ENCODE data around the gene RGSL1. TPM values are rescaled to one million over a fixed set of nuclear protein-coding genes. Genes with fewer than 3 reads are reported as not detected.

The RGSL1 gene
- not detected in 2 replicates for total RNA-seq

DNA sequence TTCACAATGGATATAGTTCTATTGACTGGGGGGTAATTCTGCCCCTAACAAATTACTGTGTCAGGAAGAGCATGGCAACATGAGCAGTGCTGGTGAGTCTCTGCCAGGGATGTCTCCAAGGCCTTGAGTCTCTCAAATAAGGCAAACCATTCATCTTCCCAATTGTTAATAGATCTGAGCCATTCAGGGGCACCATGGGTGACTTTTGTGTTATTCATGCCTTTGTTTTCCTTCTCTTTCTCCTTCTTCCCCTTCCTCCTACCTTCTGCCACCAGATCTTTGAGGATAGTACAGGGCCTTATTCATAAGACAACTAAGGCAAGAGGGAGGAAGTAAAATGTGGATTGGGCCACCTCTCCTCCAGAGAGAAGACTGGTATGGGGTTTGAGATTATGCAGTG, at the start of gene RGSL1:
Gene RGSL1 (plus strand): TSS at position 60 of the 400 bp plus-strand sequence. CDS start 20 bp downstream, at position 80.

DNA sequence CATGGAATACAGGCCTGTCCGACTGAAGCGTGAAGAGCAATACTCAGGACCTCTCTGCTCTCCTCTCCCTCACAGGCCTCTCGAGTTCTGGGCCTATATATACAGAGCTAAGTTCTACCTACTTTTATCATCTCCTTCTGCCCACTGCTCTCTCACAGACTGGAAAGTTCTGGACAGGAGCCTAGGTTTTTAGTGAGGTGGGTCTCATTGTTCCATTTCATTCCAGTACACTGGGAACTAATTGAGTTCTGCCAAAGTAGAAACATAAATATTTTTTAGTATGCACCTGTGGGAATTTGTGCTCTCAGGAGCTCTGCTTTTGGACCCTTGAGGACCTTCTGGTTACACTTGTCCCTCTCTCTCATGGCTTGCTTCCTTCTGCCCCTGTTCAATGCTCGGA, 49.4 kb upstream of the RGSL1 start, which contains the start of gene TEDDM1:
Gene TEDDM1 (minus strand): TSS at position 101 of the 400 bp plus-strand sequence. CDS start 182 bp downstream, outside the sequence.

DNA sequence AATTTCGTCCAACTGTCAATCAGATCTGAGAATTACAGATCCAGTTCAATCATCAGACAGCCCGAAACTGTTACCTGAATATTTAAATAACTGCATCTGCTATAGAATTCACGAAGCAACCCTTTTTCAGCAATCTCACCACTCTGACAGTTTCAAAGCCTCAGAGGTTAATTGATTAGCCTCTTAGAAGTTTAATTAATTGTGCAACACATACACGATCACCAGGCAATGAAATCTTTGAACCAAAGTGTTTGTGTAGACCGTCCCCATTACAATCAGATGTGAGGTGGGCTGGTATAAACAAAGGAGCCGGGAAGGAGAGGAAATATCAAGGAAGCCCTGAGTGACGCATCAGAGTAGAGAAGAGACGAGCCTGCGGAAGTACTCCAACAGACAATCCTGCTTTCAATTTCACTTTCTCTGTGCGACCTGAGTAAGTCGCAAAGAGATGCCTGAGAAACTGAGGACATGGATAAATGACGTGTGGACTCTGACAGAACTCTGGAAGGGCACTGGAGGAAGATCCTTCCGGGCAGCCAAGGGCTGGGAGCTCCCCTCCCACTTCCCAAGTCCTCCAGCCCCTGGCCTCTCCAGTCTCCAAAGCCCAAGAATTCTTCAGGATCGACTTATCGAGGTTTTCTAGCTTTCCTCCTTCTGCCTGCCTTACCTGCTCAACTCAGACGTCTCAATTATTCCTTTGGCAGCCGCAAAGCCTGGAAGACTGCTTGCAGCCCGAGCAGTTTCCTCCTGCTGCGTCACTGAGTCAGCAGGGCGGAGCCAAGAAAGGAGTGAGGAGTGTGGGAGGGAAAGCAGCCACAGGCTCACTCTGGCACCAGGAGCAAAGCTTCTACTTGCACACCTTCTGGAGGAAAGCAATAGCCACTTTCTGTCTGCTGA, 138.8 kb downstream of the RGSL1 start, which contains the start of gene RNASEL:
Gene RNASEL (minus strand): TSS at position 757 of the 897 bp plus-strand sequence. CDS start 2,450 bp downstream, outside the sequence.

DNA sequence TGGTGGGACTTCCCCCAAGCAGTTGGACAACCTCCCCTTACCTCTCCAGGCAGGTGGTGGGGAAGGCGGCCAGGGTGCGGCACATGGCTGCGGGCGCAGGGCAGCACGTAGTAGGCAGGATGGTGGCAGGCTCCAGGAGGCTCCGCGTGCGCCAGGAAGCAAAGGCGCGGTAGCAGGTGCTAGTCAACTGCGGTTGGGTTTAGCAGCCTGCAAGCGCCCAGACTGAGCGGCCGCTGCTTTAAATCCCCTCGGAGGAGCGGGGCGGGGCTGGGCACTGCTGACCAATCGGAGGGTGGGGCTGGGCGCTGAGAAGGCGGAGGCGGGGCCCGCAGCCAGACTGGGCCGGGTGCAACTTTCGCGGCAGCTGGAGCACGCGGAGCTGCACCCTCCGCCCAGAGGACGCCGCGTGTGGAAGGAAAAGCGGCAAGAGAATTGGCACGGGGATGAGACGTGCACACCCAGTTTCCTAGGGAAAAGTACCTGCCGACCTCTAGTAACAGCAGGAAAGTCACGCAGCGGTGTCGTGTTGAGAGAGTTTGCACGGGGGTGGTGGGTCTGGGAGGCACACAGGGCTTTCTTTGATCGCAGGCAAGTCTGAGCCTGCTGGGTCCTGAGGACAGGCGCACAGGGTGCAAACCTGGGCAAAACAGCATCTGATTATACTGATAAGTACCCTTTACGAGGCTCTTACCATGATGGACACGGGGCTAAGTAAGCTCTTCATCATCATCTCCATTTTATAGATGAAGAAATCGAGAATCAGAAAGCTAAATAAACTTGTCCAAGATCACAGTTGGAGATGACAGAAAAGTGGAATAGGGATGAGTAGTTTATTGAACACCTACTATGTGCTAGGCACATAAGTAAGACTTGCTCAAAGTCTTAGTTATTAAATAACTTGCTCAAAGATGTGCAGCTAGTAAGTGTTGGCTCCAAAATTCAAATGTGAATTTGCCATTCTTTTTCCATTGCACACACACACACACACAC, 154.5 kb downstream of the RGSL1 start, which contains the start of gene RGS16:
Gene RGS16 (minus strand): TSS at position 215 of the 990 bp plus-strand sequence. CDS start 130 bp downstream, at position 85.

Other genes starting within 250 kb of the RGSL1 start
- 147 and 149 TPM in 2 replicates for gene GLUL, start 58.4 kb upstream of the RGSL1 start, total RNA-seq
- not detected in 2 replicates for gene TEDDM1, start 49.5 kb upstream of the RGSL1 start, total RNA-seq
- 10.5 and 15.2 TPM in 2 replicates for gene RNASEL, start 139.1 kb downstream of the RGSL1 start, total RNA-seq
- 0.58 and 2.3 TPM in 2 replicates for gene RGS16, start 154.2 kb downstream of the RGSL1 start, total RNA-seq
- gene RGS8, start 234.4 kb downstream of the RGSL1 start, total RNA-seq: 0.28 TPM in 1 of 2 replicates, not detected in the other